Smooth muscle cell (in vitro differentiated cells): ENCODE data around the gene OR2B3. TPM values are rescaled to one million over a fixed set of nuclear protein-coding genes. Genes with fewer than 3 reads are reported as not detected.

Source experiments
- DNase-seq: peaks from one replicate; lab custom pipeline; 2025; ENCODE audit not compliant: unreplicated experiment; lab: John Stamatoyannopoulos, UW
- H2AFZ ChIP-seq: fragments of 200-600 bp; sonication (generic); 2 replicates; pipeline ENCODE4 v1.6.0; 2016; ENCODE audit warnings: antibody characterized with exemption, low read depth, mild to moderate bottlenecking
- H3F3A ChIP-seq: fragments of 200-600 bp; sonication (generic); 2 replicates; pipeline ENCODE4 v1.6.0; 2017; ENCODE audit warnings: antibody characterized with exemption, low read depth
- H3K27ac ChIP-seq: fragments of 200-600 bp; sonication (generic); 2 replicates; pipeline ENCODE4 v1.5.1; 2016; ENCODE audit warnings: low read depth, mild to moderate bottlenecking
- H3K27me3 ChIP-seq: fragments of 200-600 bp; sonication (generic); 2 replicates; pipeline ENCODE4 v1.6.1; 2016; ENCODE audit warnings: low read depth, mild to moderate bottlenecking
- H3K36me3 ChIP-seq: fragments of 200-600 bp; sonication (generic); 2 replicates; pipeline ENCODE4 v1.5.1; 2016; ENCODE audit warnings: low read depth
- H3K4me1 ChIP-seq: fragments of 200-600 bp; sonication (generic); 2 replicates; pipeline ENCODE4 v1.5.1; 2016; ENCODE audit warnings: low read depth
- H3K4me2 ChIP-seq: fragments of 200-600 bp; sonication (generic); 2 replicates; pipeline ENCODE4 v1.6.0; 2016; ENCODE audit warnings: mild to moderate bottlenecking
- H3K4me3 ChIP-seq: fragments of 200-600 bp; sonication (generic); 2 replicates; pipeline ENCODE4 v1.5.1; 2016; ENCODE audit warnings: mild to moderate bottlenecking
- H3K79me2 ChIP-seq: fragments of 200-600 bp; sonication (generic); 2 replicates; pipeline ENCODE4 v1.6.0; 2016; ENCODE audit warnings: low read depth, mild to moderate bottlenecking
- H3K9ac ChIP-seq: fragments of 200-600 bp; sonication (generic); 2 replicates; pipeline ENCODE4 v1.6.0; 2016; ENCODE audit warnings: low read depth
- H3K9me3 ChIP-seq: fragments of 200-600 bp; sonication (generic); replicated peaks from 2 replicates; pipeline ENCODE4 v1.5.1; 2016; ENCODE audit warnings: low read depth
- H4K20me1 ChIP-seq: fragments of 200-600 bp; sonication (generic); 2 replicates; pipeline ENCODE4 v1.6.0; 2016; ENCODE audit warnings: low read depth
- WGBS: methylation state at CpG from one replicate; pipeline ENCODE4 v1.1.7; 2016; ENCODE audit warnings: low lambda C conversion rate; 5-methylcytosine and 5-hydroxymethylcytosine counted together
- polyA plus RNA-seq: library from polyadenylated mRNA; unstranded; fragments of >200 nt; fragmentation: Nextera tagmentation; extraction: Ambion mirVana; gene quantifications from 2 replicates; pipeline ENCODE4 v1.2.1, GENCODE V29; 2016
- total RNA-seq: library from RNA; depleted of rRNA; stranded (reverse); fragments of >200 nt; gene quantifications from 2 replicates; pipeline ENCODE4 v1.2.3, GENCODE V29; 2014
- TF ChIP-seq, protein P1 (sequence below): fragments of 200-600 bp; sonication (generic); IDR thresholded peaks from 2 replicates; pipeline ENCODE4 v1.5.1; 2017; ENCODE audit warnings: borderline replicate concordance, mild to moderate bottlenecking, antibody characterized with exemption; ENCODE audit not compliant: insufficient read depth, poor library complexity, severe bottlenecking

The OR2B3 gene
- total and polyA plus RNA-seq, 2 experiments from 2014 or later: not detected

DNA sequence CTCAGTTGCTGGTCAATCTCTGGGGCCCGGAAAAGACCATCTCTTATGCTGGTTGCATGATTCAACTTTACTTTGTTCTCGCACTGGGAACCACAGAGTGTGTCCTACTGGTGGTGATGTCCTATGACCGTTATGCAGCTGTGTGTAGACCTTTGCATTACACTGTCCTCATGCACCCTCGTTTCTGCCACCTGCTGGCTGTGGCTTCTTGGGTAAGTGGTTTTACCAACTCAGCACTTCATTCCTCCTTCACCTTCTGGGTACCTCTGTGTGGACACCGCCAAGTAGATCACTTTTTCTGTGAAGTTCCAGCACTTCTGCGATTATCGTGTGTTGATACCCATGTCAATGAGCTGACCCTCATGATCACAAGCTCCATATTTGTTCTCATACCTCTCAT is 25.0 kb upstream of the OR2B3 start:
- H4K20me1 ChIP-seq: no peaks in the 10 kb centered on the region
- H2AFZ ChIP-seq: no peak overlapping the region
- WGBS: 79% methylated on average over 7 of the region's 7 CpGs
- no peak overlapping the region for H3K27ac ChIP-seq
- H3K27me3 ChIP-seq: no peaks in the 10 kb centered on the region
- DNase-seq: no peak
- no peaks in the 10 kb centered on the region for H3K4me1 ChIP-seq
- no peaks in the 10 kb centered on the region for H3K36me3 ChIP-seq
- no peak overlapping the region for H3K4me2 ChIP-seq
- no peaks in the 10 kb centered on the region for H3K9me3 ChIP-seq
- H3F3A ChIP-seq: no peaks in the 10 kb centered on the region
- H3K9ac ChIP-seq: no peak overlapping the region
- H3K79me2 ChIP-seq: no peaks in the 10 kb centered on the region
- no peak overlapping the region for H3K4me3 ChIP-seq
- TF ChIP-seq, protein P1, sequence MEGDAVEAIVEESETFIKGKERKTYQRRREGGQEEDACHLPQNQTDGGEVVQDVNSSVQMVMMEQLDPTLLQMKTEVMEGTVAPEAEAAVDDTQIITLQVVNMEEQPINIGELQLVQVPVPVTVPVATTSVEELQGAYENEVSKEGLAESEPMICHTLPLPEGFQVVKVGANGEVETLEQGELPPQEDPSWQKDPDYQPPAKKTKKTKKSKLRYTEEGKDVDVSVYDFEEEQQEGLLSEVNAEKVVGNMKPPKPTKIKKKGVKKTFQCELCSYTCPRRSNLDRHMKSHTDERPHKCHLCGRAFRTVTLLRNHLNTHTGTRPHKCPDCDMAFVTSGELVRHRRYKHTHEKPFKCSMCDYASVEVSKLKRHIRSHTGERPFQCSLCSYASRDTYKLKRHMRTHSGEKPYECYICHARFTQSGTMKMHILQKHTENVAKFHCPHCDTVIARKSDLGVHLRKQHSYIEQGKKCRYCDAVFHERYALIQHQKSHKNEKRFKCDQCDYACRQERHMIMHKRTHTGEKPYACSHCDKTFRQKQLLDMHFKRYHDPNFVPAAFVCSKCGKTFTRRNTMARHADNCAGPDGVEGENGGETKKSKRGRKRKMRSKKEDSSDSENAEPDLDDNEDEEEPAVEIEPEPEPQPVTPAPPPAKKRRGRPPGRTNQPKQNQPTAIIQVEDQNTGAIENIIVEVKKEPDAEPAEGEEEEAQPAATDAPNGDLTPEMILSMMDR: no peak

DNA sequence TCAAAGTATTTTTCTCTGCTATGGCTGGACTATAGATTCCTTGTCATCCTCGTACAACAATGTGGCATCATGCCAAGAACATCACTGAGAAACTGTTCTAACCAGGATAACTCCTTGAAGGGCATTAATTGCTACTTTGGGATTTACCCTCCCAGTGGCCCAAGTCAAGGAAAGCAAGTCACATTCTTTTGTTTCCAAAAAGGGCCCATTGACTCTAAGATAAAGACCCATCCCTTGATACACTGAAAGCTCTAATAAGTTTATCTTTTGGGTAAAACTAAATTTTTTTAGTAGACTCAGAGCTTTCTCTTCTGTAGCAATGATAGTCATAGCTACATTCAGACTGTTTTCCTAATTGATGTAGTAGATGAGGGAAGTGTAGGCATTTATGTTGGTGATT is 20.6 kb upstream of the OR2B3 start, which contains the start of gene OR2J3:
Gene OR2J3, plus strand, starts transcription at position 301 of the 400 bp plus-strand sequence. CDS start 3,833 bp downstream, outside the sequence.
- Histone ChIP-seq H4K20me1 (no peaks in the 10 kb centered on the region), H3K79me2 (no peaks in the 10 kb centered on the region), H3K9ac (no peak within 1 kb of the TSS), H3K4me1 (no peaks in the 10 kb centered on the region), H3K9me3 (no peaks in the 10 kb centered on the region), H3K27ac (no peak within 1 kb of the TSS), H2AFZ (no peak within 1 kb of the TSS), H3K36me3 (no peaks in the 10 kb centered on the region), H3K4me2 (no peak within 1 kb of the TSS), H3K4me3 (no peak within 1 kb of the TSS), H3F3A (no peaks in the 10 kb centered on the region), H3K27me3 (no peaks in the 10 kb centered on the region)
- 54% methylated on average over 1 of the region's 1 CpG for WGBS
- DNase-seq: no peak
- TF ChIP-seq, protein P1: no peak

DNA sequence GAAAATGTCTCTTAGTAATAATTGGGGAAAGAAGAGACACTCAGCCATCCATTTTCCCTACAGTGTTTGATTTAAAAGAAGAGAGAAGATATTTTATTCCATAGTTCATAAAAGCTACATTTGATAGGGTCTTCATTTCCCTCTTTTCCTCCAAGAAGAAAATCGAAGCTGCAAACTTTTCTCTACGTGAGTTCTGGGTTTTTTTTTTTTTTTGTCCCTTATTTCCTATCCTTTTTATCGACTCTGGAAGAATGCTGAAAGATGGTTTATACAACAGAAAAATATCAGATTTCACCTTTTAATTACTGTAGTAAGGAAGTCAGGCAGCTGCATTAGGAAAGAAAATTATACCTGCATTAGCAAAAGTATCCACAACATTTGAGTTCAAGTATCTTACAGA is 12.1 kb upstream of the OR2B3 start, which contains the start of gene OR2J1:
Gene OR2J1, plus strand, starts transcription at position 301 of the 400 bp plus-strand sequence. CDS start 1,453 bp downstream, outside the sequence.
- no peaks in the 10 kb centered on the region for H4K20me1 ChIP-seq
- H3K4me2 ChIP-seq: no peak within 1 kb of the TSS
- no peaks in the 10 kb centered on the region for H3K9me3 ChIP-seq
- H3K36me3 ChIP-seq: no peaks in the 10 kb centered on the region
- H3F3A ChIP-seq: no peaks in the 10 kb centered on the region
- H3K27ac ChIP-seq: no peak within 1 kb of the TSS
- 76% methylated on average over 3 of the region's 3 CpGs for WGBS
- TF ChIP-seq, protein P1: no peak
- no peaks in the 10 kb centered on the region for H3K79me2 ChIP-seq
- H3K27me3 ChIP-seq: no peaks in the 10 kb centered on the region
- H2AFZ ChIP-seq: no peak within 1 kb of the TSS
- DNase-seq: no peak
- no peaks in the 10 kb centered on the region for H3K4me1 ChIP-seq
- H3K4me3 ChIP-seq: no peak within 1 kb of the TSS
- H3K9ac ChIP-seq: no peak within 1 kb of the TSS

- TF ChIP-seq, protein P1: no peak
- Histone ChIP-seq H3K4me1 (no peaks in the 10 kb centered on the region), H2AFZ (no peak overlapping the region), H3K9ac (no peak overlapping the region), H3K27ac (no peak overlapping the region), H3K4me3 (no peak overlapping the region), H3K36me3 (no peaks in the 10 kb centered on the region), H3K4me2 (no peak overlapping the region), H3K79me2 (no peaks in the 10 kb centered on the region), H4K20me1 (no peaks in the 10 kb centered on the region), H3K27me3 (no peaks in the 10 kb centered on the region), H3K9me3 (no peaks in the 10 kb centered on the region), H3F3A (no peaks in the 10 kb centered on the region)
- 96% methylated on average over 1 of the region's 1 CpG for WGBS
- no peak for DNase-seq
Observed at GRCh38 chr6:29097803-29098202, 10.7 kb upstream of the OR2B3 start.
